Natural killer cell treated with Interleukin-12 subunit alpha and Interleukin-12 subunit beta and Interleukin-15 and Interleukin-18, amount 100 ng/mL, for 72 hours (primary cell): ENCODE results near the gene RTL10. TPM values are rescaled to one million over a fixed set of nuclear protein-coding genes. Genes with fewer than 3 reads are reported as not detected.

Source experiments
- ATAC-seq, 2 donors: fragments of 150-1000 bp; cut with Tn5 transposase in 1 of 2; sonication (Bioruptor Pico), chemical (Tn5 transposase) in 1 of 2; 2 replicates each; pipeline ENCODE4 v1.10.0; 2021
- DNase-seq: peaks from one replicate; pipeline ENCODE4 v3.0.0; 2022; ENCODE audit warnings: low spot score
- H3K27ac Mint-ChIP-seq, 2 donors: 1 replicate in 1 of 2; 2 replicates in 1 of 2; pipeline ENCODE4 v1.8.0; 2022; ENCODE audit warnings: mixed read lengths in 2 of 2, mild to moderate bottlenecking in 1 of 2, moderate library complexity in 1 of 2
- H3K27me3 Mint-ChIP-seq, 2 donors: 1 replicate in 1 of 2; 2 replicates in 1 of 2; pipeline ENCODE4 v1.8.0; 2022; ENCODE audit warnings: mixed read lengths in 2 of 2
- H3K36me3 Mint-ChIP-seq: one replicate; pipeline ENCODE4 v1.8.0; 2022; ENCODE audit warnings: mixed read lengths
- H3K4me1 Mint-ChIP-seq, 2 donors: 1 replicate in 1 of 2; 2 replicates in 1 of 2; pipeline ENCODE4 v1.8.0; 2022; ENCODE audit warnings: low read depth in 2 of 2, mixed read lengths in 2 of 2, mild to moderate bottlenecking in 1 of 2
- H3K4me3 Mint-ChIP-seq: one replicate; pipeline ENCODE4 v1.8.0; 2022; ENCODE audit warnings: mixed read lengths
- H3K9me3 Mint-ChIP-seq: 2 replicates; pipeline ENCODE4 v1.8.0; 2022; ENCODE audit warnings: mixed read lengths
- total RNA-seq, 2 donors: library from RNA; stranded (reverse); gene quantifications; one replicate each; pipeline ENCODE4 v1.2.3, GENCODE V29; 2022

RTL10 gene
- total RNA-seq, 2 donors from 2014 or later, result 11.2 to 26.3 TPM

- ATAC-seq (no peak), DNase-seq (no peak)
- Mint-ChIP-seq H3K36me3 (no peaks in the 10 kb centered on the region), H3K9me3 (no peaks in the 10 kb centered on the region), H3K4me1 (peaks cover 3 to 6% of the 10 kb centered on the region in 2 donors), H3K4me3 (no peak overlapping the region), H3K27ac (no peak overlapping the region), H3K27me3 (no peaks in the 10 kb centered on the region)
These were observed 27.2 kb downstream of the RTL10 start for GRCh38 chr22:19827341-19828034.

DNA sequence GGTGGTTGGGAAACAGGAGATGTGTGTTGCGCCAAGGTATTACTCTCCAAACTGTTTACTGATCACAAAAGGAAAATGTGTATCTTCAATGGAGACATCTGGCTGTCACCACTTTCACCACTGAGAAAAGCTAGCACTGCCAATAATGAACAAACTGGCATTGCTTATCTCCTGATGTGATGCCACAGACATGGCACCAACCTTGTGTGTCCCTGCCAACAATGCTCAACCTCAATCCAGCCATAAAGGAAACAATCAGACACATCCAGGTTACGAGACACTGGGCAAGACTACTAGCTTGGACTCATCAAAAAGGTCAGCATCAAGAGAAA is 28.1 kb downstream of the RTL10 start:
- no peaks in the 10 kb centered on the region for H3K9me3 Mint-ChIP-seq
- H3K36me3 Mint-ChIP-seq, result no peaks in the 10 kb centered on the region
- DNase-seq (no peak), ATAC-seq (no peak)
- no peaks in the 10 kb centered on the region for H3K27me3 Mint-ChIP-seq
- no peak overlapping the region for H3K27ac Mint-ChIP-seq
- peaks cover 3 to 6% of the 10 kb centered on the region in 2 donors for H3K4me1 Mint-ChIP-seq
- no peak overlapping the region for H3K4me3 Mint-ChIP-seq

GRCh38 chr22:19825904-19826618 is 28.6 kb downstream of the RTL10 start:
- no peak overlapping the region for H3K27ac Mint-ChIP-seq
- DNase-seq, result no peak
- peaks cover 3 to 6% of the 10 kb centered on the region in 2 donors for H3K4me1 Mint-ChIP-seq
- H3K36me3 Mint-ChIP-seq, result no peaks in the 10 kb centered on the region
- H3K4me3 Mint-ChIP-seq, result no peak overlapping the region
- H3K27me3 Mint-ChIP-seq, result no peaks in the 10 kb centered on the region
- no peak for ATAC-seq
- no peaks in the 10 kb centered on the region for H3K9me3 Mint-ChIP-seq

DNA sequence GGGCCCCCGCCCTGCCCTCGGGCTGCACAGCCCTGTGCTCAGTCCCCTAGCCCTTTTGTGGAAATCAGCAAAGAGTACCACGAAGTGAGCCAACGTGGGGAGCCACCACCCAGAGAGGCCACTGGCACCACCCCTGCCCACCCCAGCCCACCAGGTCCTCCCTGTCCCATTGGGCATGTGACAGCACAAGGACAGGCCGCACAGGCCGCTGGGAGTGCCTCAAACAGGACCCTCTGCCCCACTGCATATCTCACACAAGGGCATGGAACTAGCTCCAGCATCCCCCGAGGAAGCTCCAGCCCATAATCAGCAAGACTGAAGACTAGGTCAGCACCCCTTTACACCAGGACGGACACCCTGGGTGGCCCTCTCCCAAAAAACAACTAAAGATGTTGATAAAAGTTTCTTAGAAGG is 29.7 kb downstream of the RTL10 start:
- Mint-ChIP-seq H3K27me3 (no peaks in the 10 kb centered on the region), H3K4me3 (no peak overlapping the region), H3K9me3 (no peaks in the 10 kb centered on the region), H3K4me1 (peaks cover 3 to 6% of the 10 kb centered on the region in 2 donors), H3K27ac (no peak overlapping the region), H3K36me3 (no peaks in the 10 kb centered on the region)
- DNase-seq (no peak), ATAC-seq (peak in 1 of 2 donors; percentile 8)

GRCh38 chr22:19824212-19824925 is 30.3 kb downstream of the RTL10 start:
- Mint-ChIP-seq H3K9me3 (no peaks in the 10 kb centered on the region), H3K36me3 (no peaks in the 10 kb centered on the region), H3K4me1 (peaks cover 3 to 6% of the 10 kb centered on the region in 2 donors), H3K27me3 (no peaks in the 10 kb centered on the region), H3K4me3 (no peak overlapping the region), H3K27ac (no peak overlapping the region)
- DNase-seq (no peak), ATAC-seq (peak in 1 of 2 donors; percentile 40)

- Mint-ChIP-seq H3K9me3 (no peaks in the 10 kb centered on the region), H3K27me3 (no peaks in the 10 kb centered on the region), H3K4me3 (no peak overlapping the region), H3K36me3 (no peaks in the 10 kb centered on the region), H3K27ac (no peak overlapping the region), H3K4me1 (peaks cover 3 to 6% of the 10 kb centered on the region in 2 donors)
- ATAC-seq, result no peak
- DNase-seq, result no peak
These were observed 30.8 kb downstream of the RTL10 start for GRCh38 chr22:19823902-19824211.

DNA sequence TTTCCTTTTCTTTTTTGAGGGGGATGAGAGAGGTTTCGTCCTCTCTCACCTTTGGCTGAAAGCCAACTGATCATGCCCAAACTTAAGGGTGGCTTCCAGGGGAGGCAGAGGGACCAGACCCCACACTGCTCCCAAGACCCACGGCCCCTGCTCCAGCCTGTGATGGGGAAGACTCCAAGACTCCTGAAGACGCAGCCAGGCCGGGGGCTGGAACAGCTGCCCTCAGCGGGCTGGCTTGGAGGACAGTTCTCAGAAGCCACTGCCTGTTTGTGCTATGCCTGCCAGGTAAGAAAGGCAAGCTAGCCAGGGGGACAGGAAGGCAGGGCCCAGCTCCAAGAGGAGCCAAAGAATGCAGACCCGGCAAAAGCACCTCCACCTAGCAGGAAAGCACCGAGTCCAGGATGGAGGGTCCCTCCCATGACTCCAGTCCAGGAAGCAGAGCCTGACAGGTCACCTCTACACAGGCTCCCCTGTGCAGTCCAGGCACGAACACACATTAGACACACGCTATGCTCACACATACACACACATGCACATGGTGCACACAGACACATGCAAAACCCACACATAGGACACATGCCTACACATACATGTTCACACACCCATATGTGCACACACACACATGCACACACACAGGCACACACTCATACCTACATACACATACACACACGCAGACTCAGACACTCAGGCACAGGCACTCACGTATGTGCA is 31.3 kb downstream of the RTL10 start:
- no peak for DNase-seq
- Mint-ChIP-seq H3K4me3 (no peak overlapping the region), H3K36me3 (no peaks in the 10 kb centered on the region), H3K27me3 (no peaks in the 10 kb centered on the region), H3K4me1 (peaks cover 3 to 6% of the 10 kb centered on the region in 2 donors), H3K27ac (no peak overlapping the region), H3K9me3 (no peaks in the 10 kb centered on the region)
- no peak for ATAC-seq

DNA sequence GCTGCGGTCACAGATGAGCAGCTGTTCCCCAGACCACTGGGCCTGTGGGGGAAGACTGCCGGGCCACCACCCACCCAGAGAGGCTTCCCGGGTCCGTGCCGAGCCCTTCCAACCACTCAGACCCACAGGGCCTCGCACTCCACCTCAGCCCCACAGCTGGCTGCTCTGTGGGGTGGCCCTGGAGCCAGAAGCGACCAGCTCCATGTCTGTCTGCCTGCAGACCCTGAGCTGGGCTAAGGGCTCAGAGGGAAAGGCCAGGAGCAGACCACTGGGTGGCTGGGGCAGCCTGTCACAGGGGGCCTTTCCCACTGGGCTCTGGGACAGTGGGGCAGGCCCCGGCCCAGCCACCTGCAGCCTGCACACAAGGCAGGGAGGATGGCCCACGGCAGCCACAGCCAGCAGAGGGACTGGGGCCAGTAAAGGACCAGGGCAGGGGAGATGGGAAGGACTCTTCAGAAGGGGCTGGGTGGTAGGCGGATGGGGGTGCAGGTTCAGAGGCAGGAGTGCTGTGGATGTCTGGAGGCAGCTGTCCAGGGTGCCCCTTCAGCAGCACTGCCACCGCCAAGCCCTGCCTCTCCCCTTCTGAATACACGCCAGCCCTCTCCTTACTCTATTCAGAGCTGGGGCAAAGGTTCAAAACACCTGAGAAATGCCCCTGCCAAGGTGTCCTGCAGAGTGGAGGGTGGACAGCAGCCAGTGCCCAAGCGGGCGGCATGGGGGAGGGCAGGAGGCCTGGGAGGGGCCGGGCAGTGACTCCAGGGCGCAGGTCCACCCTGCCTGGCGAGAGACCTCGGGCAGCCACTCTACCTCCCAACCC is 32.2 kb downstream of the RTL10 start:
- H3K4me1 Mint-ChIP-seq, result peaks cover 3 to 6% of the 10 kb centered on the region in 2 donors
- DNase-seq (no peak), ATAC-seq (no peak)
- H3K27ac Mint-ChIP-seq, result no peak overlapping the region
- H3K27me3 Mint-ChIP-seq, result no peaks in the 10 kb centered on the region
- H3K9me3 Mint-ChIP-seq, result no peaks in the 10 kb centered on the region
- H3K36me3 Mint-ChIP-seq, result no peaks in the 10 kb centered on the region
- no peak overlapping the region for H3K4me3 Mint-ChIP-seq

- Mint-ChIP-seq H3K9me3 (no peaks in the 10 kb centered on the region), H3K27me3 (no peaks in the 10 kb centered on the region), H3K27ac (no peak overlapping the region), H3K36me3 (no peaks in the 10 kb centered on the region), H3K4me3 (no peak overlapping the region), H3K4me1 (peaks cover 3 to 6% of the 10 kb centered on the region in 2 donors)
- ATAC-seq (no peak), DNase-seq (no peak)
These were observed 33.0 kb downstream of the RTL10 start for GRCh38 chr22:19821523-19822300.

GRCh38 chr22:19820880-19821522 is 33.7 kb downstream of the RTL10 start:
- no peaks in the 10 kb centered on the region for H3K27me3 Mint-ChIP-seq
- DNase-seq (no peak), ATAC-seq (no peak)
- H3K9me3 Mint-ChIP-seq, result no peaks in the 10 kb centered on the region
- H3K4me3 Mint-ChIP-seq, result no peak overlapping the region
- peaks cover 3 to 6% of the 10 kb centered on the region in 2 donors for H3K4me1 Mint-ChIP-seq
- no peaks in the 10 kb centered on the region for H3K36me3 Mint-ChIP-seq
- H3K27ac Mint-ChIP-seq, result no peak overlapping the region

DNA sequence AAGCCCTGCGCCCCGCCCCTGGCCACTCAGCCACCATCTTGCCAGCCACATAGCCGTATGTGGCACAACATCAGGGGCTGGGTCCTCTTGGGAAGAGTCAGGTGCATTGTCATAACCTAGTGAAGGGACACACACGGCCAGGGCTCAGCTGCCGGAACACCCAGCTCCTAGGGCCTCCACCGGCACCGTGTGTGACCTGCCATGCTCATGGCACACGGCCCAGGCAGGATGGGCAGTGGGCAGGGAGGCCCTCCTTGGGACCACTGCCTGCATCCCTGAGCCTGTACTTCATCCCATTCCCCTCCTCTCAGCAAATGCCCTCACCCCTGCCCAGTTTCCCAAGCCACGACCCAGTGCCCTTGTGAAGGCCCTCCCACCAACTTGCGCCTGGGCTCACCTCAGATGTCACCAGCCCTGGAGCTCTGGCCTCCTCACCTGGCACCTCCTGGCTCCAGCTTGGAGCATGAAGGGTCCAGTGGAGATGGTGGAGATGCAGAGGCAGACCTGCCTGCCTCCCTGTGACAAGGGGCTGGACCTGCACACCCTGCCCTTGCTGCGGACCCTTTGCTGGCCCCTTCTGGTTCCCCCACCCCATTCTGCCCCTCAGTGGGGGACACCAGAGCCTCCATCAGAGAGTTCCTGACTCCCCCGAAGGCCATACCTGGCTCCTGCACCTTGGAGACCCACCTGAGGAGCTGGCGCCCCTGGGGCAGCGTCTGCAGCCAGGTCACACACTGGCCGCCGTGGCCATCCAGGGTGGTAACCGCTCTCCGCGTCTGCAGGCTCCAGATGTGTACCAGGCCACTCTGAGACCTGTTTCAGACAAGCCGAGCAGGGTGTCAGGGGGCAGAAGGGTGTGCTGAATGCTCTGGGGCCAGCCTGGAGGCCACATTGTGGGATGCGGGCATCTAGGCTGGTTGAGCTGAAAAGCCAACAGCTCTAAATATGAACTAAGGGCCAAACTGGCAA is 34.5 kb downstream of the RTL10 start:
- H3K4me1 Mint-ChIP-seq, result peaks cover 3 to 6% of the 10 kb centered on the region in 2 donors
- H3K27me3 Mint-ChIP-seq, result no peaks in the 10 kb centered on the region
- H3K4me3 Mint-ChIP-seq, result no peak overlapping the region
- no peaks in the 10 kb centered on the region for H3K9me3 Mint-ChIP-seq
- ATAC-seq, result no peak
- no peaks in the 10 kb centered on the region for H3K36me3 Mint-ChIP-seq
- H3K27ac Mint-ChIP-seq, result no peak overlapping the region
- DNase-seq, result no peak
